SK-N-MC (cell line): ENCODE results near the gene UBL4B.

Source experiments
- FOXP2 ChIP-seq: optimal IDR thresholded peaks from 2 replicates; pipeline ENCODE3; 2011; ENCODE audit warnings: mild to moderate bottlenecking, moderate library complexity; ENCODE audit not compliant: insufficient read depth; ENCODE audit errors: extremely low read length, control extremely low read depth
- POLR2AphosphoS5 ChIP-seq: IDR thresholded peaks from 2 replicates; pipeline ENCODE4 v1.6.1; 2012; ENCODE audit warnings: mild to moderate bottlenecking, low read depth, low read length, borderline replicate concordance

DNA sequence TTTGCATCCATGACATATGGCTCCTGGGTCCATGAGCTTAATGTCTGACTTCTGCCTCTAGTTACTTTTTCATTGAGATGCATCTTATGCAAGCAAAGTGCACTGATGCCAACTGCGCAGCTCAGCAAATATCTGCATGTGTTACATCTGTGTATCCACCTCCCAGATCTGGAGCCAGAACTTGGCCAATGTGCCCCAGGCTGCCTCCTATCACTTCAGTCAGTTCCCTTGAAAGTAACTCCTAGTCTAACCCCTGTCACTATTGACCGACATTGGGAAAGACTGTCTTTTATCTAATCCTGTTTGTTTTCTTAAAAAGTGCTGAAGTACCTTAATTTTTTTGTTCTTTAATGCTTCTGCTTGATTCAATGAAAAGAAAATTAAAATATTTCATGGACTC lies 19.3 kb upstream of the UBL4B start:
- no peak for TF ChIP-seq POLR2AphosphoS5
- no peak for TF ChIP-seq FOXP2
